HG03565 (cell line): ENCODE data around the gene DYNLL1.
A peak's percentile ranks its signal among the peaks of the same experiment; 100 is the strongest.
"Not testable (repeated sequence)": the region's sequence is repeated elsewhere in the genome, so short reads cannot be mapped to it uniquely, and the experiment has no call there.

Experiments
- ATAC-seq: cut with Tn5 transposase; IDR thresholded peaks from one replicate; pipeline ENCODE4 v1.9.1; 2021; ENCODE audit warnings: mild to moderate bottlenecking, moderate library complexity; ENCODE audit not compliant: unreplicated experiment

Gene DYNLL1

DNA sequence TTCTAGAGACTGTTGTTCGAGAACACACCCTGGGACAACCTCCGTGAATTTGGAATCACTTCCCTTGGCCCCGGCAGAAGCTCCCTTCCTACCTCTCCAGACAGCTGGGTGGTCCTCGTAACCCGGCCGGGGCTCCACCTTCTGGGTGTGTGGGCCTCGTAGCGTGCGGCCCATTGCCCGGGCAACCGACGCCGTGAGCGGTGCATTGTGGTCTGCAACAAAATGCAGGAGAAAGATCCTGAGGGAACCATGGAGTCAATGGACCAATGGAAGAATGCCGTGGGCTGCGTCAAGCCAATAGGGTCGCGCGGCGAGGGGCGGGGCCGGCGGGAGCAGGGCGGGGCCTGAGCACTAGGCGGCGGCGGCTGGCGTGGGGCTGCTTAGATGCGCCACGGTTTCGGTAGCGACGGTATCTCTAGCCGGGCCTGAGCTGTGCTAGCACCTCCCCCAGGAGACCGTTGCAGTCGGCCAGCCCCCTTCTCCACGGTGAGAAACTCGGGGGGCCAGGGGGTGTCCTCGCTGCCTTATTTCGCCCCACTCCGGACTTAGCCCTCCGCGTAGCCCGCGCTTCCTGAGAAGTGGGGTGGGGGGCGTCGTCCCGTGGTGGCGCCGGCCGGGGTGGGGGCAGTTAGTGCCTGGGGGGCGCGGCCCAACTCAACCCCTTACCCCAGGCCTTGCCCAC, at the start of gene DYNLL1:
DYNLL1 (plus strand) TSS at position 383 of the 682 bp plus-strand sequence. CDS start 309 bp downstream, outside the sequence.
- ATAC-seq = peak; percentile 89

DNA sequence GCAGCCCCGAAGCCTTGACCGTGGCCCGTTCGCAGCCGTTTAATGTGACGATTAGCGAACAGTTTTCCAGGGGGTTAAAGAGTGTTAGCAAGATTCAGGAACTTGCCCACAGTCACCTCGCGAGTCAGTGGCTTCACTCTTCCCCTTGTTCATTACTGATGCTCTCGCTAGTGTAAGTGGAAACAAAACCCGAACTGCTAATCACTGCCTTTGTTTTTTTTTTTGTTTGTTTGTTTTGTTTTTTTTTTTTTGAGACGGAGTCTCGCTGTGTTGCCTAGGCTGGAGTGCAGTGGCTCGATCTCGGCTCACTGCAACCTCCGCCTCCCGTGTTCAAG, 49.1 kb upstream of the DYNLL1 start:
- not testable (repeated sequence) for ATAC-seq

DNA sequence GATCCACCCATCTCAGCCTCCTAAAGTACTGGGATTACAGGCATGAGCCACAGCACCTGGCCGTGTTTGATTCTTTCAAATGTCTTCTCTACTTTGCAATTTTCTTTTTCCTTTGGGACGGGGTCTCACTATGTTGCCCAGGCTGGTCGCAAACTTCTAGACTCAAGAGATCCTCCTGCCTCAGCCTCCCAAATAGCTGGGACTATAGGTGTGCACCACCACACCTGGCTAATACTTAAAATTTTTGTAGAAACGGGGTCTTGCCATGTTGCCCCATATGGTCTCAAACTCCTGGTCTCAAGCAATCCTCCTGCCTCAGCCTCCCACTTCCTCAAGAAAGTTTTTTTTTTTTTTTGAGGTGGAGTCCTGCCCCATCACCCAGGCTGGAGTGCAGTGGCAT, 47.9 kb upstream of the DYNLL1 start:
- ATAC-seq = no peak

DNA sequence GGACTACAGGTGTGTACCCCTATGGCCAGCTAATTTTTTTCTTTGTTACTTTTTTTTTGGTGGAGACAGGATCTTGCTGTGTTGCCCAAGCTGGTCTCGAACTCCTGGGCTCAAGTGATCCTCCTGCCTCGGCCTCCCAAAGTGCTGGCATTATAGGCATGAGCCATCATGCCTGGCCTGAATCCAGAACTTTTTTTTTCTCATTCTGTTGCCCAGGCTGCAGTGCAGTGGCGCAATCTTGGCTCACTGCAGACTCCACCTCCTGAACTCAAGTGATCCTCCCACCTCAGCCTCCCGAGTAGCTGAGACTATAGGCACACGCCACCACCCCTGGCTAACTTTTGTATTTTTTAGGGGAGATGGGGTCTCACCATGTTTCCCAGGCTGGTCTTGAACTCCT, 43.4 kb upstream of the DYNLL1 start:
- ATAC-seq = not testable (repeated sequence)

DNA sequence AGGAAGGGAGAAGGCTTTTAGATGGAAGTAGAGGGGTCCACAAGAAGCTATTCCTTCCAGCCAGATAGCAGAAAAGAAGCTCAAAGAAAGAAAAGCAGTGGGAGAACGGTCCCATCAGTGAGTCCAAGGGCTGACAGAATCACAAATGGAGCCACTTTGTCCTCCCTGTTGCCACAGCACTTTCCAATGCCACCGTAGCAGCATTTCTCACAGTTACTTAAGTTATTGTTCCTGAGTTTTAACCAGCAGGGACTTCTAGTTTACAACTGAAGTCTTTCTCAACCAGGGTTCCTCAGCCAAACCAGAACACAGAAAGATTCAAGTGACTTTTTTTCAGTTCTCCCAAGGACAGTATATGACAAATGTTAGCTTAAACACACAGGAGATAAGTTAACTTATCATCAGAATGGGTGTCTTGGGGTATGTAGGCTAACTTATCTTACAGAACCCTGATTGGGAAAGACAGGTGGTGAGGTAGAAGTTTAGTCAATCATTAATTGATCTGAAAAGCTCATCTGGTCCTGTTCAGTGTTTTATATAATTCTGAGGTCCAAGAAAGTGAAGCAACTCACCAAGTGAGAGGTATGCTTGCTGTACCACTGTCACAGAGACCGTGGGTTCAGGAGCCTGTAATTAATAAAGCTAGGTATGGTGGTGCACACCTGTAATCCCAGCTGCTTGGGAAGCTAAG, 42.7 kb upstream of the DYNLL1 start:
- ATAC-seq = no peak

DNA sequence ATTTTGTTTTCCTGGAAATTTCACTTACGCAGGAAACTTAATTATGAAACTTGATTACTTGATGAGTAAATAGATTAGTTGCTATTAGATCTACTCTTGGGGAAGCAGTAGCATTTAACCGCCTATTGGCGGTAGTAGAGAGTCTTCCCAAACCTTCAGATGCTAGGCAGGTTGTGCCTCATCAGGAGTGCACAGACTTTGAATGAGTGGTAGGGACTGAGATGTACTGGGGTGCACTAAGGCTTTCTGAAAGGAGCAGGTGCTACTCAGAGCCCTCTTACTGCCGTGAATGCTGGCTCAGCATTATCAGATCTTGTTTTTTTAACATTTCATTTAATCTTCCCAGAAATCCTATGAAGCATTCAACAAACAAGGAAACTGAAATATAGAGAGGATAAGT, 41.9 kb upstream of the DYNLL1 start:
- no peak for ATAC-seq

DNA sequence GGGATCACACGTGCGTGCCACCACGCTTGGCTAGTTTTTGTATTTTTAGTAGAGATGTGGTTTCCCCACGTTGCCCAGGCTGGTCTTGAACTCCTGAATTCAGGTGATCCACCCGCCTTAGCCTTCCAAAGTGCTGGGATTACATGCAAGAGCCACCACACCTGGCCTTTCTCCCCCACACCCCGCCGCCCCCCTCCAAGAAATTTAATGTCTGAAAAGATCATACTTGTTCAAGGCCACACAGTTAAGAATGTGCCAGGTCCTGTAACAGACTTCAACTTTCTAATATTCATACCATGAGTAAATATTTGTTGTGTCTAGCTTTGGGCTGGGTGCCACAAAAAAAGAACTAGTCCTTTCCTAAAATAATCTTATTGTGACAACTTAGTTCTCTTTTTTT, 40.6 kb upstream of the DYNLL1 start:
- no peak for ATAC-seq

DNA sequence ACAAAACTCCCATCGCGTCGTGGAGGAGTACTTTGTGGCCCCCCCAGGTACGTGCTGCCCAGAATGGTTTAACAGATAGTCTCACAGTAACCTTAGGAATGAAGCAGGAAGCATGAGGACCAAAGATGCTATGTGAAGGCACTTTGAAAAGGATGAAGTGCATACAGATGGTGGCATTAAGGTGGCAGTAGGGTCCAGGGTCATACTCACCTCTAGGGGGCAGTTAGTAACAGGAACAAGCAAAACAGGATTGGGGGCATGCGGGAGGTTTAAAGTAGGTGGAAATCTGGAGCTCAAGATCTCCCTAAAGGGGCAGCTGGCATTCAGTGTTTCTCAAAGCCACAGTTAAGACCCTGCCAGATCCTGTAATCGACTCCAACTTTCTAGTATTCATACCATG, 38.8 kb upstream of the DYNLL1 start:
- ATAC-seq = no peak

DNA sequence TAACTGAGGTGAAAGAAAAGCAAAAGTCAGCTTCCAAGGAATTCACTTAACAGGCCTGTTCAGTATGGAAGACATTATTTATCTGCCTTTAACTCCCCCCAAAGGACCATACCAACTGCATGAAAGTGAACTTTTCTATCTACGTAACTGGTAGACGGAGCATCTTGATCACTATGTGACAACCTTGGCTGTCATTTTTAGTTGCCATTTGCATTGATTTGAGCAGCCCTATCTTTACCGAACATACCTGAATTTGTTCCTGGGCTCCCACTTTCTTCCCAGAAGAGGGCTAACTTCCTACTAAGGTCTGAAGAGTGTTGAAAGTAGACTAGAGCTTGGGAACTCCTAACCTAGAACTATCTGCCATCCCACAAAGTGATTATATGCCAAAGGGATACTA, 35.8 kb upstream of the DYNLL1 start:
- ATAC-seq = no peak

DNA sequence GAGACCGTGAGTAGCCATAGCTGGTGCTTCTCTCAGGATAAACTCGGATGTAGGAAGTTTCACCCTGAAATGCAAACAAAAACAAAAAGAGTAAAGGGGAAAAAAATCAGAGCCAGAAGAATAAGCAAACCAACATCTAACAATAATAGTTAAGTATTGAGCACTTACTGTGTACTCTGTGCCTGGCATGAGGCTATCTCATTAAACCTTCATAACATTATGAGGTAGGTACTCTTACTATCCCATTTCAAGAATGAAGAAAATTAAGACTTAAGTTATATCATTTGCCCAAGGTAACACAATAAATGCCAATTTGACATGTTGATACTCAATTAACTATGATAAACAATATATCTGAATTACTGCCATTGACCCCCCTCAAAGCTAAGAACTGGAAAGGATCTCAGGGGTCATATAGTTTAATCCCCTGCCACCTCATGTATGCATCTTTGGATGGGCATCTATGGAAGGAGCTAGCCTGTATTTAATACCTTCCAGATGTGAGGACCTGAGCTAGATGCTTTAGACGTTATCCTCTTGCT, 33.7 kb upstream of the DYNLL1 start:
- no peak for ATAC-seq

DNA sequence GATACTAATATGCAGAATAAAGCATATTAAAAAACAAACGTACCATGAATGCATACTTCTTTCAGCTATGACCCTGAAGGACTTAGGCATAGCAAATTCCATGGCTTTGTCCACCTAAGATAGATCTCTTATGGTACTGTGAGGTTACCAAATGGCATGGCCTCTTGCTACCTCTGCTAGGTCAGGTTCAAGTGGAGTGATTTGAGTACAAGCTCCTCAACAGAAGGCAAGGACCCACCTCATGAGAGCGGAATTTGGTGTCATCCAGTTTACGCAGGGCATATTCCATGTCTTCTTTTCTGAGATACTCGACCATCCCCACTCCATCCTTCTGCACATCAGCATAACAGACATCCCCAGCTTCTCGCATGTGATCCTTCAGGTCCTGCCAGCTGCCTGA, 32.2 kb upstream of the DYNLL1 start:
- no peak for ATAC-seq

DNA sequence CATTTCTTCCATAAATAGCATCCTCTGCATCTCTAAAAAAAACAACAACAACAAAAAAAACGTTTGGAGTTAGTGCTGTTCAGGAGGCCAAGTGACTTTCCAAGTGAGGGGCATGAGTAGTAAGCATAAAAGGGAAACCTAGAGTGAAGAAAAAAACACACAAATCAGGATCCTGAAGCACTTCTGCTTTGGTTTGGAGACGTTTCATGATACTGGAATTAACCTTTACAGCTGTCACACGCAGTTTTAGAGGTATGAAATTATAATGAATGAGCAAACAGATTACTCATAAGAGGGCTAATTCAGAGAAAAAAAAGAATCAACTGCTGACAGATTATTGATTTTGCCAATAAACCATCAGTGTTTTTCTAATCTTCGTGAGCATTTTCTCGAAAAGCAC, 30.2 kb upstream of the DYNLL1 start:
- ATAC-seq = no peak

DNA sequence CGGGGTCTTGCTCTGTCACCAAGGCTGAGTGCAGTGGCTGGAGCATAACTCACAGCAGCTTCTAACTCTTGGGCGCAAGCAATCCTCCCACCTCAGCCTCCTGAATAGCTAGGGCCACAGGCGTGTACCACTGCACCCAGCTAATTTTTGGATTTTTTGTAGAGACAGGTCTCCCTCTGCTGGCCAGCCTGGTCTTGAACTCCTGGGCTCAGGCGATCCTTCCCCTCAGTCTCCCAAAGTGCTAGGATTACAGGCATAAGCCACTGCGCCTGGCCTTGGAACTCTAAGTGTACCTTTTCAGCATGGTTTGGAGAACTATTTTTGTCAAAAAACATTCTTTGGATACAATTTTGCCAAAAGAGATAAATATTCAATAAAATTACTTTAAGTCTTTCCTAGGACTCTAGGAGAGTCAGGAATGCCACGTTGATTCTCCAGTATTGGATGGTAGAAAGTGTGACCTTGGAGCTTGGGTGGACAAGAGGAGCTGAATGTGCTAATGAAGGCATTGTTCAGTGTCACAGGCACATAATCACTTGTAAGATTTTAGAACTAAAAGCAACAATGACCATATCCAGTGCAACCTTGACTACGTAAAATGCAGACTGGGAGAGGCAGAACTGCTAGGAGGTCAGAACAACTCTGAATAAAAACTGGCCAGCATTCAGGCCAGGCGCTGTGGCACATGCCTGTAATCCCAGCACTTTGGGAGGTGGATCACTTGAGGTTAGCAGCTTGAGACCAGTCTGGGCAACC, 29.2 kb upstream of the DYNLL1 start:
- ATAC-seq = no peak

DNA sequence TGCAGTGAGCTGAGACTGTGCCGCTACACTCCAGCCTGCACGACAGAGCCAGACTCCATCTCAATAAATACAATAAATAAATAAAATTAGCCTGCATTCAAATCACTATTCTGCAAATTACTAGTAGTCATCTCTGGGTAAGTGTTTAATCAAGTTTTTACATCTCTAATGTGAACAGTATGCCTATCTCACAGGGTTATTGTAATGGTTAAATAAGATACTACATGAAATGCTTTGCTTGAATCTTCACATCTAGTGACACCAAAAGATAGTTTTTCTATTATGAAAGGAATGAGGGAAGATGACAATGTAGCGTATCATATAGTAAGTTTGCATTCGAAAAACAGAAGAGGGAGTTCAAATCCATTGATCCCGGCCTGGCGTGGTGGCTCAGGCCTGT, 28.5 kb upstream of the DYNLL1 start:
- ATAC-seq = no peak

DNA sequence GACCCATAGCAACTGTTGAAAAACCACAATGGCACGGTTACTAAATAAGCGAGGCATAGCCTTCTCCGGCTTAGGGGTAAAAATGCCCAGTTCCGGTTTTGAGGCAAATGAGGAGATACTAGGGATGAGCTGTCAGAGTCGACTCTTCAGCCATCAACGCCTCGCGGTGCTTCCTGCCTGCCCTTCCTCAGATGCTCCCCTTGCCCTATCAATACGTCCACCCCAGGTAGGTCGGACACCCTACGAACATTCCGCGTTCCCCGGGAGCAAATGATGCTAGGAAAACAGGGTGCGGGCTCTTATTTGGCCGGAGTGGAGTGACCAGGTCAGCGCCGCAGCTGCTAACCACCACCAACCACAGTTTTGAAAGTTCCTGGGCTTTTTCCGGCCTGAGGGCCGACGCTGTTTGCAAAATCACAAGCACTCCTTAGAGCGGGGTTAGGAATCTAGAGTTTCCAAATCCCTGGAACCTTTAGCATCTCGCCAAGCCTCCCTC, 27.5 kb upstream of the DYNLL1 start:
- no peak for ATAC-seq

DNA sequence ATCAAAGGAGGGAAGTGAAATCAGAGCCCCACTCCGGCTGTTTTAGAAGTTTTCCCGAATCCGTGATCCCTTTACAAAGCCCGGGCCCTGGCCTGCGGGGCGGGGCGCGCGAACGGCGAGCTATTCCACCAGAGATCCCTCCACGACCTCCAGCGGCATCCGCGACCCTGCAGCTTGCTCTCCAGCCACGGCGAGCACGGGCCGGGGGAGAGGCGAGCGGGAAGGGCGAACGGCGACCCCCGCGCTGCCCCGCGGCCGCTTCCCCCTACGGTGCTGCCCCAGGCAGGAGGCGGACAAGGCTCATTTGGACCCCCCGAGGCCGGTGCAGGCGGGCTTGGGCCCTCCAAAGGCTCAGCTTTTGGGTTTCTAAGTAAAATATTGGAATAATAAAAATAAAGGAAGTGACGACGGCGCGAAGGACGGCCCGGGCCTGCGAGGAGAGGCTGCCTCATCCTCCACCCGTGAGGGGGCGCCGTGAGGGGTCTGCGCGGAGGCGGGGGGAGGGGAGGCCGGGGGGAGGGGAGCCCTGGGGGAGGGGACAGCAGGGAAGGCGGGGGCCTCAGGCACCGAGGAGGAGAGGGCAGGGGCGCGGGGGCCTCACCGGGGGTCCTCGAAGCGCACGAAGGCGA, 27.0 kb upstream of the DYNLL1 start:
- peak; percentile 5 for ATAC-seq

DNA sequence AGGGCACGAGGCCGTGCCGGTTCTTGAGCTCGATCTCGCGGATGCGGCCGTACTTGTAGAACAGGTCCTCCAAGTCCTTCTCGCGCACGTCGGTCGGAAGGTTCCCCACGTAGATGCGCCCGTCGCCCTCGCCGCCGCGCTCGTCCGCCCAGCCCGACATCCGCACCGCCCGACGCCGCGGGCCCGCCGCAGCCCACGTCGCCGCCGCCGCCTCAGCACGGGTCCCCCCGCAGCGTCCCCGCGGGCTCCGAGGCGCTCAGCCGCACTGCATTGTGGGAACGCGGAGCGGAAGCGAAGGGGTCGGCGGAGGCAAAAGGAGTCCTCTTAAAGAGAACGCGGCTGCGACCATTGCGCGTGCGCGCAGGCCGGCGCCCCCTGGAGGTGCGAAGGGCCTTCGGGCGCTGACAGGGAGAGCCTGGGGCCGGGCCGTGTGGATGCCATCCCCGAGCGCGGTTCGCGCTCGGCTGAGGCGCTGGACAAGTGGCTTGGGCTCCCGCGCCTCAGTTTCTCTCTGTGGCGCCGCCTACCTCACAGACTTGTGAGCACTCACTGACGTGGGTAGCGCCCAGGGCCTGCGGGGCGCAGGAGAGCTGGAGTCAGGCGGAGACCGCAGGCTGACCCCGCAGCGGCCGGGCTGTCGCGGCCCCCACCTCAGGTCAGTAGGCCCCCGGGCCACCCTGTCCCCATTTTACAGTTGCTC, 26.3 kb upstream of the DYNLL1 start, which contains the start of gene SRSF9:
SRSF9 (minus strand) TSS at position 299 of the 700 bp plus-strand sequence; CDS start at position 160, 139 bp downstream.
- ATAC-seq = peak; percentile 77

DNA sequence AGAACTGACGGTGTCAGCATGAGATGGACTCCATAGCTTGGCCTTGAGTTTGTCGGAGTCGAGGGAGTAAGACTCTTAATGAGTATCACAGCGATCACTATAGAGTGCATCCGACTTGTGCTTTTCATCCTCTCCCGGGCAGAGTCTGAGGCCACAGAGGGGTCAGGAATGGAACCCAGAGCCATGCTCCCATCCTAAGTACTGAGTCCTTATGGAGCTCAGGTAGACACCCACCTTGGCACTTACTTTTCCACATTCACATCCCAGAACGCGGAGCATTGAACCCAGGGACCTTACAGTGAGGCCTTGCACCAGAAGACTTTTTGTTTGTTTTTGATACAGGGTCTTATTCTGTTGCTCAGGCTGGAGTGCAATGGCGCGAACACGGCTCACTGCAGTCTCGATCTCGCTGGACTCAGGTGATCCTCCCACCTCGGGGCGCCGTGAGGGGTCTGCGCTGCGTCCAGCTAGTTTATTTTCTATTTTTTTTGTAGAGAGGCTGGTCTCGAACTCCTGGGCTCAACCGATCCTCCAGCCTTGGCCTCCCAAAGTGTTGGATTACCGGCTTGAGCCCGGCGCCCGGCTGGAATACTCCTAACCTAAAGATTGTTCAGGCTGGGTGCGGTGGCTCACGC, 25.6 kb upstream of the DYNLL1 start:
- no peak for ATAC-seq

DNA sequence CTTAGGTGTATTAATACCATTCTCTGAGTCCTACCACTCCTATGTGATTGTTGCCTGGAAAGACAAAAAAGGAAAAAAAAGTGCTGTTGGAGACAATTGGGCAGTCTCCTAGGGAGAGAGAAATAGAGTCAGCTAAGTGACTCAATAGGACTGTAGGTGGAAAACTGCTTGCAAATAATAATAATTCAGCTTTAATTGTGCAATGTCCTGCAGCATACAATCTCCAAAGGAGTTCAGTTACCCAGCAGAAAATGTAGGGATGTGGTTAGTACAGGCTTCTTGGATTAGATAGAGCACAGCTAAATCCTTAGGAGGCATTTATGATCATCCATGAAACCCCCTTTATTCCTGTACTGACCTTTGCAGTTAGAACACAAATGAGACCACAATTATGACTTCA, 23.4 kb upstream of the DYNLL1 start:
- ATAC-seq = no peak
